Left kidney (tissue), 2 donors: ENCODE data around the gene CENPV. TPM values are rescaled to one million over a fixed set of nuclear protein-coding genes. Genes with fewer than 3 reads are reported as not detected.

ENCODE experiments used
- DNase-seq: peaks from one replicate; pipeline ENCODE4 v3.0.0-alpha.2; 2013
- polyA plus RNA-seq: library from polyadenylated mRNA; unstranded; fragments of 120-200 nt; gene quantifications from one replicate; pipeline ENCODE4 v1.2.1, GENCODE V29; 2013; ENCODE audit not compliant: insufficient read length

Gene CENPV
- polyA plus RNA-seq, 1 donor = 86.8 TPM

GRCh38 chr17:16363749-16364536, 10.7 kb upstream of the CENPV start:
- peak; percentile 79 for DNase-seq

DNA sequence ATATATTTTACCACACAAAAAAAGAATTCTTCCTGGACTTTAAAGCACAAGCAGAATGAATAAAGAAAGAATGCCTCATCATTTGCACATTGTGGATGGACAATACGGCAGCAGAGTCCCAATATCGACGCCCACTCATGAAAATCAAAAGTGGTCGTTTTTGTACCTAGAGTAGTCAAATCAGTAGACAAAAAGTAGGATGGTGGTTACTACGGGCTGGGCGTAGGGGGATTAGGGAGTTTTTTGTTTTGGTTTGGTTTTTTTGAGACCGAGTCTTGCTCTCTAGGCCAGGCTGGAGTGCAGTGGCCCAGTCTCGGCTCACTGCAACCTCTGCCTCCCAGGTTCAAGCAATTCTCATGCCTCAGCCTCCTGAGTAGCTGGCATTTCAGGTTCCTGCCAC, 8.6 kb upstream of the CENPV start:
- no peak for DNase-seq

GRCh38 chr17:16358394-16358793, 5.1 kb upstream of the CENPV start:
- DNase-seq = no peak

DNA sequence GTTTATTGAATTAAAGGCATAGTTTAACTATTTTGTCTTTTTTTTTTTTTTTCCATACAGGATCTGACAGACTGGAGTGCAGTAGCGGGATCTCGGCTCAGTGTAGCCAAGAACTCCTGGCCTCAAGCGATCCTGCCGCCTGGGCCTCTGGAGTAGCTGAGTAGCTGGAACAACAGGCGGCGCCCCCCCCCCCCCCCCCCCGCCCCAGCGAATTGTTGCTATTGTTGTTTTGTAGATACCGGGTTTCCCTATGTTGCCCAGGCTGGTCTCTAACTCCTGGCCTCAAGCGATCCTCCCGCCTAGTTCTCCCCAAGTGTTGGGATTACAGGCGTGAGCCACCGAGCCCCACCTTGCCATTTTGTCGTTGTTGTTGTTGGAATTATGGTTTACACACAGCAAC, 1.3 kb upstream of the CENPV start:
- no peak for DNase-seq

- peak; percentile 27 for DNase-seq
These were observed 477 bp downstream of the CENPV start for GRCh38 chr17:16352667-16353316.

DNA sequence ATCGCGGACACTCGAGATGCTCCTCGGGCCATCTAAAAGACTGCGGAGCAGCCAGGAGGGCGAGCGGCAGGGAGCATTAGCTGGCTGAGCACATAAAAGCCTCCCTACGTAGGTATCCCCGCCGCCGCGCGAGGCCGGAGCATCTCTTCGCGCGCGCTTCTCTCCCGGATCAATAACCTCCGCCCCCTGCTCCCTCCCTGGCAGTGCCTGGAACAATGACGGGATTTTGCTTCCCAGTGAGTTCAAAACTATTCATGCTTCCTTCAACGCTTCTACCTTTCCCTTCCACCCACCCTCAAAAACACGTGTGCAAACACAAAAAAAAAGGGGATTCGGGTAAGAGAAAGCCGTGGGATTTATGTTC, 984 bp downstream of the CENPV start:
- DNase-seq = peak; percentile 46

DNA sequence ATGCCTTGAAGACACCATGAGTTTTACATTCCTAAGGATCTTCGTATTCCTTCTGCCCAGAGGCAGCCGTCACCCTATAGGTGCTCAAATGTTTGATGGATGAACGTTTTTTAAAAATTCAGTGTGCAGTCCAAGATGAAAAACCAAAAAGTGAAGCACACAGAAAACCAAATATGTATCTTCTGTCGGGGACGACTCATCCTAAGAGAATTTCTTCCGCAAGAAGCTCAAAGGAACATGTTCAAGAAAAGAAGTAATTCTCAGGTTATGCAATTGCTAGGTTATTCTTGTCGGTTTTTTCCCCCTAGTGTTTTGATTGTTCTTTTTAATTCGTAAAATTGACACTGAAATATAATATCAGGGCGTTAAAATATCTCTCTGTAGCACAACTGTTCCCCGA, 1.4 kb downstream of the CENPV start:
- DNase-seq = no peak

DNA sequence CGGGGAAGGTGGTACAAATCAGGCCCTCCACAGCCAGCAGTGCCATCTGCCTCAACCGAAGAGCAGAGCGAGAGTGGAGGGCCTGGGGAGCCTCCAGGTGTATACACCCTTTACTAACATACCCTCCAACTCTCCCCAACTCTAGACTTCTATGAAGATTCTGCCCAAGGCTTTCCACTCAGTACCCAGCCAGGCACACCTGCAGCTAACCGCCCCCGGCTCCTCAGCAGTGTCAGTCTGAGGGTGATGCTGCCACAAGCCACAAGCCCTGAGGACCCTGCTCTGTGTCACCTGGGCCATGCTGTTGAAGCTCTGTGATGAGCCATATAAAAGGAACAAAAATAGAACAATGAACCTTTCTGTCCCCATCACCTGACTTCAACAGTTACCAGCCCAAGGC, 3.8 kb downstream of the CENPV start:
- no peak for DNase-seq

DNA sequence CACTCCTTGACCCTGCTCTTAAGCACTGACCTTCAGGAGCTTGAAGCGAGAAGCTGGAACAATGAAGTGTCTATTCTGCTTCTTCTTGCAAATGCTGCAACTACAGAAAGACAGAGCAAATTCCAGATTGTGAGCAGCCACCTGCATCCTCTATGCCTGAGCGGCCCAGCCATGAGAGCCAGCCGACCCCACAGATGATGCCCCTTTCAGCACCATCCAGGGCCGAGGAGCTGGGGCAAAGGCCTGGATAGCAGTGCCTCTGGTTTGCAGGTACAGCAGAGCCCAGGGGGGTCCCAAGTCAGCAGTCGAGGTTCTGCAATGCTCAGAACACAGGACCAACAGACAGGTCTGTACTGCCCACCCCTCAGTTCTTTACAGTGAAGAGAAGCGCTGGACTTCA, 4.7 kb downstream of the CENPV start:
- no peak for DNase-seq

DNA sequence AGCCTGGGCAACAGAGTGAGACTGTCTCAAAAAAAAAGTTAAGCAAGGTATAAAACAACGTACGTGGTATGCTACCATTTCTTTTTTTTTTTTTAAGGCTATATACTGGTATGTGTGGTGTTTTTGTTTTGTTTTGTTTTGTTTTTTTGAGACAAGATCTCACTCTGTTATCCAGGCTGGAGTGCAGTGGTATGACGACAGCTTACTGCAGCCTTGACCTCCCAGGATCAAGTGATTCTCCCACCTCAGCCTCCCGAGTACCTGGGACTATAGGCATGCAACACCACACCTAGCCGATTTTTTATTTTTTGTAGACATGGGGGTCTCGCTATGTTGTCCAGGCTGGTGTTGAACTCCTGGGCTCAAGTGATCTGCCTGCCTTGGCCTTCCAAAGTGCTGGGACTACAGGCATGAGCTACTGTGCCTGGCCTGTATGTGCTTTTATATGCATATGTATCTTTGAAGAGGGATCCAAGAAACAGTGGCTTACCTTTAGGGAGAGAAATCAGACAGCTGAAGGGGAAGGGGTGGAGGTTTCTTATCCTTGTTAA, 6.5 kb downstream of the CENPV start:
- no peak for DNase-seq

- no peak for DNase-seq
These were observed 7.7 kb downstream of the CENPV start for GRCh38 chr17:16345565-16345964.

- no peak for DNase-seq
These were observed 9.7 kb downstream of the CENPV start for GRCh38 chr17:16343569-16343968.

- no peak for DNase-seq
These were observed 10.3 kb downstream of the CENPV start for GRCh38 chr17:16342979-16343378.

GRCh38 chr17:16339959-16340358, 13.3 kb downstream of the CENPV start:
- DNase-seq = no peak

- no peak for DNase-seq
These were observed 13.9 kb downstream of the CENPV start for GRCh38 chr17:16339402-16339801.

DNA sequence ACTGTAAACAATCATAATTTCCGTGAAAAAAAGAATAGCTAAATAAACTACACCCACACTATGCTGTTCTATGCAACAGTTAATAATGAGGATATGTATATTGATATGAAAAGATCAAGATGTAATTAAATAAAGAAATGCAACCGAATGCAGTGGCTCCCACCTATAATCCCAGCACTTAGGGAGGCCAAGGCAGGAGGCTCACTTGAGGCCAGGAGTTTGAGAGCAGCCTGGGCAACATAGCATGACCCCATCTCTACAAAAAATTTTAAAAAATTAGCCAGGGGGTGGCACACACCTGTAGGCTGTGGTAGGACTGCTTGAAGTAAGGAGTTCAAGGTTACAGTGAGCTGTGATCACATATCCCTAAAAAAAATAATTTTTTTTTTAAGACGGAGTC, 14.9 kb downstream of the CENPV start:
- DNase-seq = no peak

DNA sequence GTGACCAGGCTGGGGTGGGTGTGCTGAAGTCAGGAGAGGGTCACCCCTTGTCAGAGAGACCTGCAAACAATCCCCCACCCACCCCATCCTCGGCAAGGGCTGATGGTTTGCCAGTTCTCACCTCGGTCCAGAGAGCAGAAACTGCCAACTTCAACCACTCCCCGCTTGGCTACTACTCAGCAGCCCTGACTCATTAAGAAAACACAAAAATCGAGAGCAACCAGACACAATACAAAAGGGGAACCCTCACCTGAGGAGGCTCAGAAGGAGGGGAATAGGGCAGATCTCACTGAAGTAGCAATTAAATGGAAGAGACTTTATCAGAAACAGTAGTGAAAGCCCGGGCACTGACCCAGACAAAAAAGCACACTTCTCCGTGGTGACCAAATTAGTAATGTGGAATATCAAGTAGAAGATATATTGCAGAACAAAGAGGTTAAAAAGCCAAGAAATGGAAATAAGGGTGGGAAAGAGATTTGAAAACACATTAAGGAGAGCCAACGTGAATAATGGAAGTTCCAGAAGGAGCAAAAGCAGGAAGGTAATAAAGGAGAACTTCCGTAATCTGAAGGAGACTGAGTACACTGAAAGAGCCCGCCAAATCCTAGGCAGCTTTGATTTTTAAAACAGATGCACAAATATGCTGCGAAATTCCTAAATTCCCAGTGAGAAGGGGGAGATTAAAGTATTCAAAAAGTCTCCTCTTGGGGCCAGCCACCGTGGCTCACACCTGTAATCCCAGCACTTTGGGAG, 23.6 kb downstream of the CENPV start:
- no peak for DNase-seq

- no peak for DNase-seq
These were observed 24.3 kb downstream of the CENPV start for GRCh38 chr17:16328997-16329396.

DNA sequence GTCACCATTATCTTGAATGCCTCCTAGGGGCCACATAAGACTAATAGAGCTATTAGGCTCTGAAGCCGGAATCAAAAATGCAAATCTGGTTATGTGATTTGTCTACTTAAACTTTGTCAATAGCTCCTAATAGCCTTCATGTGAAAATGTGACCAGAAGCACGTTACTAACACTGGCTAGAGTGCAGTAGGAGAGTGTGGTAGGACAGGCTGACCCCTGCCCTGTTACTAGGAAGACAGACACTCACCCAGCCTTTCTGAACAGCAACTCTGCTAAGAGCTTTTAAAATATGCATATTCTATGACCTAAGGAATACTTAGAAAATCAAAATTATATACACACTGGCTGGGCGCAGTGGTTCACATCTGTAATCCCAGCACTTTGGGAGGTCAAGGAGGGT, 26.3 kb downstream of the CENPV start:
- DNase-seq = no peak

DNA sequence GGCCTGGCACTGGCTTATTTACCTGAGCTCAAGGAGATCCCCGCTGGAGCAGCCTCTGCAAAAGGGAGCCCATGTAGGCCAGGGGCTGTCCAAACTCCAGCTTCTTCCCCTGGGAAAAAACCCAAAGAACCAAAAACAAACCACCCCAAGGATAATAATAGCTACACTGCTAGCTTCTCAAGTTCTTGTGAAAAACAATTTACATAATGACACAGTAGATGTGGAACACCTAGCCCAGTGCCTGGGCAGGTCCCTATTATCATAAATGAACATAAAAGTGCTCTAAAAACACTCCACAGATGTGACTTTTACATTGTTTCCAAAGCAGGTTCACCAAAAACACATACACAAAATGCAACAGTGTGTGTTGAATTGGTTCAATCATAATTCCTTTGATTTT, 27.3 kb downstream of the CENPV start:
- DNase-seq = no peak

DNA sequence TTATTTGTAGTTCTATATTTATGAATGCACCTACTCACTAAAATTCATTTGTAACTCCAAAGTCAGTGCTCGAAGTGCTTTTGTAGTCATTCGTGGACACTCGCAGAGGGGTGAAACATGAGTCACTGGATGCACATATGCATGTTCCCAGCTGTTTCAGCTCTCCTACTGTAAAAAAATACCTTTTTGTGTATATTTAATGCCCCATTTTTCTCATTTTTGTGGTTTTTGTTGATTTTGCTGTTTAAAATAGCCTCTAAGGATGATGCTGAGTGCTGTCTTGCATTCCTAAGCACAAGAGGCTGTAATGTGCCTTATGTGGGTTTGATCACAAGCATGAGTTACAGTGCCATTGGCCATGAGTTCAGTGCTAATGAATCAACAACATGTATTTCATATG, 30.6 kb downstream of the CENPV start:
- DNase-seq = no peak

GRCh38 chr17:16319969-16320368, 33.3 kb downstream of the CENPV start:
- DNase-seq = no peak

DNA sequence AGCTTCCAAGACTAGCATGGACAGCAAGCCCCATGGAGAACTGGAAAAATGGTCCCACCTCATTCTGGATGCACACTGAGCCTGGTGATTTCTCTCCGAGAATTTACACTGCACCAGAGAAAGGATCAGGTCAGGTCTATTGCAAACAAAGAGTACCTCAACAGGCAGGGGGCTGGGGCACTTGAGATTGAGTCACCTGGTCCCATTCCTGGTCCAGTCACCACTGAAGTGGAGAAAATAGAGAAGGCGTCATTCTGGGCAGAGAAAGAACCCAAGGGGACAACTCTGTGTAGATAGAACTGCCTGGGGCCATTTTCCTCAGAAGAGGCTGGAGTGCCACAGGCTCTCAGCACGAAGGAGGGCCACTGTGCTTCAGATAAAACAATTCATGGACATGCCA, 38.4 kb downstream of the CENPV start:
- no peak for DNase-seq
